Inflammatory macrophage (primary cell): Measurements from ENCODE around the gene SLC51A.
"Not testable (repeated sequence)": the region's sequence is repeated elsewhere in the genome, so short reads cannot be mapped to it uniquely, and the experiment has no call there.

ENCODE experiments used
- DNase-seq, 2 donors: peaks; one replicate each; pipeline ENCODE4 v3.0.0-alpha.2; 2020 to 2022

Gene SLC51A

GRCh38 chr3:196193736-196194541 is 22.4 kb upstream of the SLC51A start:
- peak; percentile 95 to 98 for DNase-seq

GRCh38 chr3:196194542-196194915 is 21.8 kb upstream of the SLC51A start:
- no peak for DNase-seq

GRCh38 chr3:196195664-196196265 is 20.6 kb upstream of the SLC51A start:
- no peak for DNase-seq

- no peak for DNase-seq
Measured at GRCh38 chr3:196197524-196197923, 18.8 kb upstream of the SLC51A start.

GRCh38 chr3:196198081-196198675 is 18.2 kb upstream of the SLC51A start:
- DNase-seq, result no peak

GRCh38 chr3:196198771-196199753 is 17.3 kb upstream of the SLC51A start:
- DNase-seq, result peak in 1 of 2 donors; percentile 41

GRCh38 chr3:196202516-196202970 is 13.8 kb upstream of the SLC51A start:
- DNase-seq, result peak; percentile 80 to 89

GRCh38 chr3:196203846-196204245 is 12.5 kb upstream of the SLC51A start:
- peak; percentile 27 to 63 for DNase-seq

GRCh38 chr3:196205442-196206205 is 10.7 kb upstream of the SLC51A start:
- DNase-seq, result not testable (repeated sequence)

GRCh38 chr3:196207159-196207832 is 9.0 kb upstream of the SLC51A start:
- DNase-seq, result no peak

GRCh38 chr3:196207833-196208607 is 8.3 kb upstream of the SLC51A start:
- peak in 1 of 2 donors; percentile 54 for DNase-seq

- DNase-seq, result no peak
Measured at GRCh38 chr3:196208942-196209695, 7.2 kb upstream of the SLC51A start.

- DNase-seq, result not testable (repeated sequence)
Measured at GRCh38 chr3:196209944-196210672, 6.2 kb upstream of the SLC51A start.

- DNase-seq, result no peak
Measured at GRCh38 chr3:196210673-196211556, 5.4 kb upstream of the SLC51A start, which contains the start of gene ZDHHC19. ZDHHC19 (minus strand) TSS chr3:196211400; CDS start chr3:196211315, 85 bp downstream.

GRCh38 chr3:196214783-196215441 is 1.4 kb upstream of the SLC51A start:
- DNase-seq, result no peak

GRCh38 chr3:196215493-196216020 is 777 bp upstream of the SLC51A start:
- no peak for DNase-seq
